Loucy (cell line): ENCODE measurements around the gene MOV10.

ENCODE experiments used
- EZH2phosphoT487 ChIP-seq: fragments of 200-600 bp; IDR thresholded peaks from 2 replicates; pipeline ENCODE4 v1.6.1; 2018; ENCODE audit warnings: antibody characterized with exemption, mild to moderate bottlenecking, moderate library complexity, borderline replicate concordance
- TF ChIP-seq, protein P1 (sequence below): fragments of 200-600 bp; sonication (generic); conservative IDR thresholded peaks from 2 replicates; pipeline ENCODE4 v1.5.1; 2014; ENCODE audit warnings: mild to moderate bottlenecking, antibody characterized with exemption, low read length

DNA sequence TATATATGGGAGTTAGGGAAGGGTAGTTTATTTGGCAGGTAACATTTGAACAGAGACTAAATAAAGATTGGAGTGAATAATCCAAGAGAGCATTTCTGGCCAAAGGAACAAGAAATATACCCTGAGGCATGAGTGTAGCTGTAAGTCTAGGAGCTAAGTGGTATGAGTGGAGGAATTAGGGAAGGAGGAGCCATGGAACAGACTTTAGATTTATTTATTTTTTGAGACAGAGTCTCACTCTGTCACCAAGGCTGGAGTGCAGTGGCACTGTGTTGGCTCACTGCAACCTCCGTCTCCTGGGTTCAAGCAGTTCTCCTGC is 36.4 kb upstream of the MOV10 start:
- TF ChIP-seq, protein P1, sequence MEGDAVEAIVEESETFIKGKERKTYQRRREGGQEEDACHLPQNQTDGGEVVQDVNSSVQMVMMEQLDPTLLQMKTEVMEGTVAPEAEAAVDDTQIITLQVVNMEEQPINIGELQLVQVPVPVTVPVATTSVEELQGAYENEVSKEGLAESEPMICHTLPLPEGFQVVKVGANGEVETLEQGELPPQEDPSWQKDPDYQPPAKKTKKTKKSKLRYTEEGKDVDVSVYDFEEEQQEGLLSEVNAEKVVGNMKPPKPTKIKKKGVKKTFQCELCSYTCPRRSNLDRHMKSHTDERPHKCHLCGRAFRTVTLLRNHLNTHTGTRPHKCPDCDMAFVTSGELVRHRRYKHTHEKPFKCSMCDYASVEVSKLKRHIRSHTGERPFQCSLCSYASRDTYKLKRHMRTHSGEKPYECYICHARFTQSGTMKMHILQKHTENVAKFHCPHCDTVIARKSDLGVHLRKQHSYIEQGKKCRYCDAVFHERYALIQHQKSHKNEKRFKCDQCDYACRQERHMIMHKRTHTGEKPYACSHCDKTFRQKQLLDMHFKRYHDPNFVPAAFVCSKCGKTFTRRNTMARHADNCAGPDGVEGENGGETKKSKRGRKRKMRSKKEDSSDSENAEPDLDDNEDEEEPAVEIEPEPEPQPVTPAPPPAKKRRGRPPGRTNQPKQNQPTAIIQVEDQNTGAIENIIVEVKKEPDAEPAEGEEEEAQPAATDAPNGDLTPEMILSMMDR = no peak
- TF ChIP-seq EZH2phosphoT487 = no peak
